HepG2 (cell line): Measurements from ENCODE around the gene THRA. TPM values are rescaled to one million over a fixed set of nuclear protein-coding genes. Genes with fewer than 3 reads are reported as not detected.

Experiments
- CHD4 ChIP-seq: fragments of 200-600 bp; sonication (generic); IDR thresholded peaks from 2 replicates; pipeline ENCODE4 v1.7.0; 2017; ENCODE audit warnings: mild to moderate bottlenecking, low read length, borderline replicate concordance
- DPF2 ChIP-seq: sonication (generic); formaldehyde crosslinking; IDR thresholded peaks from 2 replicates; pipeline ENCODE4 v1.4.0; 2020; ENCODE audit warnings: mild to moderate bottlenecking, low read depth, missing genetic modification reagents, borderline replicate concordance
- E2F2 ChIP-seq: sonication (generic); formaldehyde crosslinking; IDR thresholded peaks from 2 replicates; pipeline ENCODE4 v1.4.0; 2020; ENCODE audit warnings: missing genetic modification reagents, borderline replicate concordance
- ESRRA ChIP-seq: sonication (generic); formaldehyde crosslinking; IDR thresholded peaks from 2 replicates; pipeline ENCODE4 v1.5.1; 2020; ENCODE audit warnings: mild to moderate bottlenecking, low read depth, missing genetic modification reagents
- GABPA ChIP-seq, 2 experiments: IDR thresholded peaks; 2 replicates each; pipeline ENCODE4 v1.6.1; 2011 to 2016; ENCODE audit warnings: low read depth in 2 of 2, low read length in 1 of 2, missing biosample characterization in 1 of 2, missing genetic modification characterization in 1 of 2
- HNRNPH1 ChIP-seq: fragments of 200-400 bp; formaldehyde crosslinking; optimal IDR thresholded peaks from 2 replicates; pipeline ENCODE3; 2017; ENCODE audit warnings: mild to moderate bottlenecking, low read depth, low read length
- HOXA9 ChIP-seq: sonication (generic); formaldehyde crosslinking; IDR thresholded peaks from 2 replicates; pipeline ENCODE4 v1.8.1; 2022; ENCODE audit warnings: missing genetic modification reagents, mild to moderate bottlenecking, moderate library complexity, borderline replicate concordance
- KDM4B ChIP-seq: sonication (generic); formaldehyde crosslinking; IDR thresholded peaks from 2 replicates; pipeline ENCODE4 v1.4.0; 2020; ENCODE audit warnings: missing genetic modification reagents
- KDM5A ChIP-seq: fragments of 200-600 bp; sonication (generic); IDR thresholded peaks from 2 replicates; pipeline ENCODE4 v1.7.0; 2018; ENCODE audit warnings: antibody characterized with exemption, mild to moderate bottlenecking, low read length, borderline replicate concordance
- KLF15 ChIP-seq: sonication (generic); formaldehyde crosslinking; IDR thresholded peaks from 2 replicates; pipeline ENCODE4 v1.8.1; 2023; ENCODE audit warnings: borderline replicate concordance, mild to moderate bottlenecking, inconsistent platforms, missing genetic modification reagents, mixed read lengths
- MED1 ChIP-seq: sonication (generic); formaldehyde crosslinking; IDR thresholded peaks from 2 replicates; pipeline ENCODE4 v1.4.0; 2020; ENCODE audit warnings: missing genetic modification reagents
- MYC ChIP-seq: sonication (generic); formaldehyde crosslinking; IDR thresholded peaks from 2 replicates; pipeline ENCODE4 v1.9.0; 2021; ENCODE audit warnings: missing genetic modification reagents, borderline replicate concordance
- NFIC ChIP-seq: IDR thresholded peaks from 2 replicates; pipeline ENCODE4 v1.6.1; 2012; ENCODE audit warnings: mild to moderate bottlenecking, low read length, inconsistent platforms
- WIZ ChIP-seq: sonication (generic); formaldehyde crosslinking; IDR thresholded peaks from 2 replicates; pipeline ENCODE4 v1.5.1; 2020; ENCODE audit warnings: mild to moderate bottlenecking, missing genetic modification reagents
- ZBTB1 ChIP-seq: sonication (generic); formaldehyde crosslinking; IDR thresholded peaks from 2 replicates; pipeline ENCODE4 v1.4.0; 2020; ENCODE audit warnings: missing genetic modification reagents, borderline replicate concordance
- ZMAT3 ChIP-seq: sonication (generic); formaldehyde crosslinking; conservative IDR thresholded peaks from 2 replicates; pipeline ENCODE4 v1.7.0; 2021; ENCODE audit warnings: missing genetic modification reagents
- ZNF235 ChIP-seq: sonication (generic); formaldehyde crosslinking; IDR thresholded peaks from 2 replicates; pipeline ENCODE4 v1.8.1; 2023; ENCODE audit warnings: mild to moderate bottlenecking, missing genetic modification reagents, borderline replicate concordance
- ZNF335 ChIP-seq: sonication (generic); formaldehyde crosslinking; IDR thresholded peaks from 2 replicates; pipeline ENCODE4 v1.4.0; 2020; ENCODE audit warnings: missing genetic modification reagents
- ZNF44 ChIP-seq: sonication (generic); formaldehyde crosslinking; IDR thresholded peaks from 2 replicates; pipeline ENCODE4 v1.5.1; 2020; ENCODE audit warnings: mild to moderate bottlenecking, missing genetic modification reagents
- ZSCAN22 ChIP-seq: sonication (generic); formaldehyde crosslinking; IDR thresholded peaks from 2 replicates; pipeline ENCODE4 v1.4.0; 2020; ENCODE audit warnings: mild to moderate bottlenecking, missing genetic modification reagents
- polyA plus RNA-seq, 8 experiments: library from polyadenylated mRNA; depleted of rRNA in 3 of 8; stranded (reverse) in 7 of 8; unstranded in 1 of 8; fragments of >200 nt; fragmentation: Illumina TruSeq in 4 of 8; extraction: Trizol in 4 of 8; gene quantifications; 2 replicates each; pipeline versions ENCODE4 v1.2.1 to v1.2.3, GENCODE V29; 2011 to 2016; ENCODE audit warnings: low read depth in 4 of 8, missing spikeins in 1 of 8, mixed read lengths in 1 of 8; ENCODE audit not compliant: insufficient read depth in 1 of 8
- total RNA-seq, 5 experiments: library from RNA; depleted of rRNA; stranded (reverse); fragments of >200 nt; fragmentation: Illumina TruSeq; extraction: Trizol; gene quantifications; 2 replicates each; pipeline ENCODE4 v1.2.3, GENCODE V29; 2016; ENCODE audit warnings: low read depth in 1 of 5
- TF ChIP-seq, protein P1 (sequence below): sonication (generic); formaldehyde crosslinking; IDR thresholded peaks from 2 replicates; pipeline ENCODE4 v1.5.1; 2020; ENCODE audit warnings: mild to moderate bottlenecking, missing genetic modification reagents, moderate library complexity
- TF ChIP-seq, protein P2 (sequence below): IDR thresholded peaks from 2 replicates; pipeline ENCODE4 v1.6.1; 2016; ENCODE audit warnings: missing compliant biosample characterization, missing genetic modification reagents, borderline replicate concordance

The THRA gene
- total and polyA plus RNA-seq, 2 of the 13 experiments (the other 11 are each of a cell fraction or from before 2014, with no cell fraction given) = 8.0 to 9.9 TPM

GRCh38 chr17:40111221-40112128 is 48.7 kb downstream of the THRA start (continued):
- TF ChIP-seq, protein P1, sequence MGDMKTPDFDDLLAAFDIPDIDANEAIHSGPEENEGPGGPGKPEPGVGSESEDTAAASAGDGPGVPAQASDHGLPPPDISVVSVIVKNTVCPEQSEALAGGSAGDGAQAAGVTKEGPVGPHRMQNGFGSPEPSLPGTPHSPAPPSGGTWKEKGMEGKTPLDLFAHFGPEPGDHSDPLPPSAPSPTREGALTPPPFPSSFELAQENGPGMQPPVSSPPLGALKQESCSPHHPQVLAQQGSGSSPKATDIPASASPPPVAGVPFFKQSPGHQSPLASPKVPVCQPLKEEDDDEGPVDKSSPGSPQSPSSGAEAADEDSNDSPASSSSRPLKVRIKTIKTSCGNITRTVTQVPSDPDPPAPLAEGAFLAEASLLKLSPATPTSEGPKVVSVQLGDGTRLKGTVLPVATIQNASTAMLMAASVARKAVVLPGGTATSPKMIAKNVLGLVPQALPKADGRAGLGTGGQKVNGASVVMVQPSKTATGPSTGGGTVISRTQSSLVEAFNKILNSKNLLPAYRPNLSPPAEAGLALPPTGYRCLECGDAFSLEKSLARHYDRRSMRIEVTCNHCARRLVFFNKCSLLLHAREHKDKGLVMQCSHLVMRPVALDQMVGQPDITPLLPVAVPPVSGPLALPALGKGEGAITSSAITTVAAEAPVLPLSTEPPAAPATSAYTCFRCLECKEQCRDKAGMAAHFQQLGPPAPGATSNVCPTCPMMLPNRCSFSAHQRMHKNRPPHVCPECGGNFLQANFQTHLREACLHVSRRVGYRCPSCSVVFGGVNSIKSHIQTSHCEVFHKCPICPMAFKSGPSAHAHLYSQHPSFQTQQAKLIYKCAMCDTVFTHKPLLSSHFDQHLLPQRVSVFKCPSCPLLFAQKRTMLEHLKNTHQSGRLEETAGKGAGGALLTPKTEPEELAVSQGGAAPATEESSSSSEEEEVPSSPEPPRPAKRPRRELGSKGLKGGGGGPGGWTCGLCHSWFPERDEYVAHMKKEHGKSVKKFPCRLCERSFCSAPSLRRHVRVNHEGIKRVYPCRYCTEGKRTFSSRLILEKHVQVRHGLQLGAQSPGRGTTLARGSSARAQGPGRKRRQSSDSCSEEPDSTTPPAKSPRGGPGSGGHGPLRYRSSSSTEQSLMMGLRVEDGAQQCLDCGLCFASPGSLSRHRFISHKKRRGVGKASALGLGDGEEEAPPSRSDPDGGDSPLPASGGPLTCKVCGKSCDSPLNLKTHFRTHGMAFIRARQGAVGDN (CRISPR knock-in tag) = peak; percentile 86
- peak; percentile 85 for TF ChIP-seq MED1 (CRISPR knock-in tag)
- no peak for TF ChIP-seq HOXA9 (CRISPR knock-in tag)
- TF ChIP-seq E2F2 = no peak
- TF ChIP-seq ZBTB1 (CRISPR knock-in tag) = no peak
- peak; percentile 68; the same call in 1 of the 2 replicates for TF ChIP-seq NFIC
- peak; percentile 33; the same call in 1 of the 2 replicates for TF ChIP-seq ZNF44
- TF ChIP-seq ZMAT3 = 0 out of 2 replicates have a peak, but pooled peaks have one; percentile 65
- no peak for TF ChIP-seq ZNF235 (CRISPR knock-in tag)
- TF ChIP-seq DPF2 = peak; percentile 59; the same call in 1 of the 2 replicates
- no peak for TF ChIP-seq GABPA (IDR thresholded peaks at IDR 0.05; ENCODE audit: low read depth, low read length)
- peak; percentile 49; the same call in 1 of the 2 replicates for TF ChIP-seq GABPA (CRISPR knock-in tag; IDR thresholded peaks at IDR 0.05; ENCODE audit: low read depth)
- TF ChIP-seq CHD4 = peak; percentile 89; the same call in 1 of the 2 replicates
- TF ChIP-seq KLF15 (CRISPR knock-in tag) = no peak
- no peak for TF ChIP-seq HNRNPH1
- peak; percentile 64 for TF ChIP-seq ESRRA (CRISPR knock-in tag)
- TF ChIP-seq, protein P2, sequence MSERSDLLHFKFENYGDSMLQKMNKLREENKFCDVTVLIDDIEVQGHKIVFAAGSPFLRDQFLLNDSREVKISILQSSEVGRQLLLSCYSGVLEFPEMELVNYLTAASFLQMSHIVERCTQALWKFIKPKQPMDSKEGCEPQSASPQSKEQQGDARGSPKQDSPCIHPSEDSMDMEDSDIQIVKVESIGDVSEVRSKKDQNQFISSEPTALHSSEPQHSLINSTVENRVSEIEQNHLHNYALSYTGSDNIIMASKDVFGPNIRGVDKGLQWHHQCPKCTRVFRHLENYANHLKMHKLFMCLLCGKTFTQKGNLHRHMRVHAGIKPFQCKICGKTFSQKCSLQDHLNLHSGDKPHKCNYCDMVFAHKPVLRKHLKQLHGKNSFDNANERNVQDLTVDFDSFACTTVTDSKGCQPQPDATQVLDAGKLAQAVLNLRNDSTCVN = peak; percentile 81; the same call in 1 of the 2 replicates
- TF ChIP-seq KDM5A = peak; percentile 52; the same call in 1 of the 2 replicates
- TF ChIP-seq ZNF335 (CRISPR knock-in tag) = peak; percentile 35; the same call in 1 of the 2 replicates
- peak; percentile 34; the same call in 1 of the 2 replicates for TF ChIP-seq WIZ
- peak; percentile 80; the same call in 1 of the 2 replicates for TF ChIP-seq KDM4B
- TF ChIP-seq ZSCAN22 = no peak
- peak; percentile 84 for TF ChIP-seq MYC (CRISPR knock-in tag)
